Measurements from ENCODE around the gene VPS25.

DNA sequence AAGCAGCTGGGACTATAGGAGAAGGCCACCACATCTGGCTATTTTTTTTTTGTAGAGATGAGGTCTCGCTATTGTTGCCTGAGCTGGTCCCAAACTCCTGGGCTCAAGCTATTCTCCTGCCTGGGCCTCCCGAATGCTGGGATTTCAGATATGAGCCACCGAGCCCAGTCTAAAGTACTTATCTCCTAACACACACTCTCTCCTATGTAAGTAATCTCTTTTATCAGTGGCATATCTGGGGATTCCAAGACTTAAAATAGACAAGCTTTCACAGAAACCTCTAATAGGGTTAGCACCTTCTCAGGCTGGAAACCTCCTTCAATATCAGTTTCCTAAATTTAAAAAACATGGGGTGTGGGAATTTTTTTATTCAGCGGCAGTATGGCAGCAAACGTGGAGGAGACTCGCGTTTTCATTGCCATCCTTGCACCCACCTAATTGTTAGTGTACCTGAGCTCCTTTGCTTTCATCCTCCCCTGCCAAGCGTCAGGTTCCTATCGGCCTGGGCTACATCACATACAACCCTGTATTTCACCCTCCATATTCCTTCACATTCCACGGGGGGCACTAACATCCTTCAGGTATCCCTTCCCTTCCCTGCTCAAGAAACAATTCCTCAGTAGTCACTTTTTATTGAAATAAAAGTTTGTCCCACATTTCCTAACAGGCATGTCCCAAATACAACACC is 29.5 kb upstream of the VPS25 start:
- TF ChIP-seq, protein P1, sequence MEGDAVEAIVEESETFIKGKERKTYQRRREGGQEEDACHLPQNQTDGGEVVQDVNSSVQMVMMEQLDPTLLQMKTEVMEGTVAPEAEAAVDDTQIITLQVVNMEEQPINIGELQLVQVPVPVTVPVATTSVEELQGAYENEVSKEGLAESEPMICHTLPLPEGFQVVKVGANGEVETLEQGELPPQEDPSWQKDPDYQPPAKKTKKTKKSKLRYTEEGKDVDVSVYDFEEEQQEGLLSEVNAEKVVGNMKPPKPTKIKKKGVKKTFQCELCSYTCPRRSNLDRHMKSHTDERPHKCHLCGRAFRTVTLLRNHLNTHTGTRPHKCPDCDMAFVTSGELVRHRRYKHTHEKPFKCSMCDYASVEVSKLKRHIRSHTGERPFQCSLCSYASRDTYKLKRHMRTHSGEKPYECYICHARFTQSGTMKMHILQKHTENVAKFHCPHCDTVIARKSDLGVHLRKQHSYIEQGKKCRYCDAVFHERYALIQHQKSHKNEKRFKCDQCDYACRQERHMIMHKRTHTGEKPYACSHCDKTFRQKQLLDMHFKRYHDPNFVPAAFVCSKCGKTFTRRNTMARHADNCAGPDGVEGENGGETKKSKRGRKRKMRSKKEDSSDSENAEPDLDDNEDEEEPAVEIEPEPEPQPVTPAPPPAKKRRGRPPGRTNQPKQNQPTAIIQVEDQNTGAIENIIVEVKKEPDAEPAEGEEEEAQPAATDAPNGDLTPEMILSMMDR (conservative IDR thresholded peaks at IDR 0.05 in 1 of 2, IDR thresholded peaks at IDR 0.05 in 1 of 2; ENCODE audit: extremely low read depth in 1 of 2, insufficient read depth in 1 of 2, low read depth in 1 of 2, low read length in 2 of 2), result peak in 1 of 2 donors; percentile 40
- no peak for TF ChIP-seq EZH2 (IDR thresholded peaks at IDR 0.05; ENCODE audit: borderline replicate concordance, low read length)

Measured in mammary epithelial cell (primary cell).